Measurements from ENCODE around the gene STK25. TPM values are rescaled to one million over a fixed set of nuclear protein-coding genes. Genes with fewer than 3 reads are reported as not detected.

STK25 gene
- total and polyA plus RNA-seq, 2 of the 8 experiments (the other 6 are each of a cell fraction or from before 2014, with no cell fraction given): 159 to 546 TPM

GRCh38 chr2:241481687-241482086 lies 26.7 kb downstream of the STK25 start:
- Histone ChIP-seq H3K23ac (ENCODE audit: insufficient read length) (no peak overlapping the region), H2BK12ac (ENCODE audit: low read depth, low read length) (no peak overlapping the region), H2BK5ac (ENCODE audit: low read depth, low read length) (no peak overlapping the region), H3K9ac (replicated peaks in 1 of 4; ENCODE audit: extremely low read depth in 1 of 4, low read depth in 3 of 4, low read length in 3 of 4) (no peak overlapping the region), H4K5ac (ENCODE audit: insufficient read length, low read depth, low read length) (no peak overlapping the region), H2BK20ac (ENCODE audit: low read length) (no peak overlapping the region), H2BK15ac (ENCODE audit: low read length) (no peak overlapping the region), H3K27ac (ENCODE audit: low read depth, low read length) (no peak overlapping the region), H2AK5ac (ENCODE audit: low read depth, low read length) (no peak overlapping the region), H3K23me2 (ENCODE audit: low read depth, low read length) (no peaks in the 10 kb centered on the region), H3K79me1 (ENCODE audit: low read depth, low read length) (no peaks in the 10 kb centered on the region), H3K79me2 (ENCODE audit: control insufficient read depth in 1 of 2, insufficient read depth in 2 of 2, low read length in 2 of 2) (no peaks in the 10 kb centered on the region), H2AFZ (ENCODE audit: low read length) (no peak overlapping the region), H3K14ac (ENCODE audit: insufficient read length) (no peak overlapping the region), H3K56ac (replicated peaks; ENCODE audit: insufficient read length, low read depth, low read length) (no peak overlapping the region), H3K36me3 (ENCODE audit: control insufficient read depth in 2 of 4, insufficient read depth in 4 of 4, low read length in 3 of 4) (no peaks in the 10 kb centered on the region), H3K4me1 (replicated peaks in 1 of 4; ENCODE audit: control insufficient read depth in 3 of 4, insufficient read depth in 4 of 4, low read length in 3 of 4) (no peaks in the 10 kb centered on the region), H4K20me1 (replicated peaks in 1 of 2; ENCODE audit: control insufficient read depth in 1 of 2, insufficient read depth in 2 of 2, low read length in 2 of 2) (peaks cover 0 to 2% of the 10 kb centered on the region in 2 experiments), H3K4ac (replicated peaks; ENCODE audit: insufficient read length, low read depth, low read length) (no peak overlapping the region), H4K91ac (replicated peaks; ENCODE audit: insufficient read length, low read length) (no peak overlapping the region), H3K18ac (ENCODE audit: extremely low read depth, low read length) (no peak overlapping the region), H2BK120ac (replicated peaks; ENCODE audit: low read depth, low read length) (no peak overlapping the region), H3K9me3 (ENCODE audit: insufficient read depth in 2 of 2, low read depth in 1 of 2, low read length in 1 of 2) (no peaks in the 10 kb centered on the region), H3K4me3 (ENCODE audit: extremely low read depth in 1 of 4, insufficient read depth in 2 of 4, low read depth in 3 of 4, low read length in 4 of 4) (no peak overlapping the region), H4K8ac (ENCODE audit: extremely low read depth, insufficient read depth, low read length) (no peak overlapping the region), H3K27me3 (replicated peaks in 1 of 4; ENCODE audit: control insufficient read depth in 3 of 4, extremely low read depth in 1 of 4, insufficient read depth in 3 of 4, low read length in 3 of 4) (no peaks in the 10 kb centered on the region; a peak in 1 of 7 replicates), H3K4me2 (ENCODE audit: insufficient read depth in 1 of 2, low read depth in 2 of 2, low read length in 2 of 2) (no peak overlapping the region)
- ChIA-PET POLR2A (ENCODE audit: partially characterized antibody) (interaction anchor here (4.0 kb wide), 1 partner anchor 10 kb away, joined by 24 read pairs; no protein-coding TSS in a partner anchor), CTCF (ENCODE audit: partially characterized antibody) (interaction anchor here (0.6 to 2.6 kb wide), 7 partner anchors 8 to 89 kb away, joined by 3 to 9 read pairs (median 3); no protein-coding TSS in a partner anchor)
- DNase-seq (ENCODE audit: low read depth in 1 of 2, low spot score in 2 of 2) (no peak), FAIRE-seq (no peak)
- WGBS, 2 experiments (ENCODE audit: extremely low coverage in 1 of 2, insufficient coverage in 1 of 2, insufficient read length in 1 of 2, insufficient replicate concordance in 2 of 2, low coverage in 1 of 2, low lambda C conversion rate in 2 of 2, missing lambda C conversion rate in 1 of 2): 89% methylated on average over 1 of the region's 1 CpG; no CpG with 5 or more reads in 1 of the 2 experiments
- no peak for TF ChIP-seq CEBPB (IDR thresholded peaks at IDR 0.05; ENCODE audit: low read depth, low read length)
- TF ChIP-seq RAD21 (IDR thresholded peaks at IDR 0.05 in 1 of 2, conservative IDR thresholded peaks at IDR 0.05 in 1 of 2; ENCODE audit: low read depth in 2 of 2, low read length in 2 of 2): peak; percentile 37 to 42
- TF ChIP-seq RFX5 (IDR thresholded peaks at IDR 0.05; ENCODE audit: borderline replicate concordance, low read depth, low read length): no peak
- no peak for TF ChIP-seq POU5F1 (IDR thresholded peaks at IDR 0.05; ENCODE audit: low read depth, low read length)
- TF ChIP-seq NANOG (IDR thresholded peaks at IDR 0.05; ENCODE audit: insufficient read depth, low read depth, low read length, poor library complexity, severe bottlenecking): no peak
- no peak for TF ChIP-seq BRCA1 (IDR thresholded peaks at IDR 0.05; ENCODE audit: low read depth, low read length)
- TF ChIP-seq, protein P1, sequence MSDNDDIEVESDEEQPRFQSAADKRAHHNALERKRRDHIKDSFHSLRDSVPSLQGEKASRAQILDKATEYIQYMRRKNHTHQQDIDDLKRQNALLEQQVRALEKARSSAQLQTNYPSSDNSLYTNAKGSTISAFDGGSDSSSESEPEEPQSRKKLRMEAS (IDR thresholded peaks at IDR 0.05): 0 out of 2 replicates have a peak, but pooled peaks have one; percentile 28
- no peak for TF ChIP-seq SAP30 (IDR thresholded peaks at IDR 0.05; ENCODE audit: insufficient read depth, insufficient replicate concordance, low read length)
- TF ChIP-seq, protein P2, sequence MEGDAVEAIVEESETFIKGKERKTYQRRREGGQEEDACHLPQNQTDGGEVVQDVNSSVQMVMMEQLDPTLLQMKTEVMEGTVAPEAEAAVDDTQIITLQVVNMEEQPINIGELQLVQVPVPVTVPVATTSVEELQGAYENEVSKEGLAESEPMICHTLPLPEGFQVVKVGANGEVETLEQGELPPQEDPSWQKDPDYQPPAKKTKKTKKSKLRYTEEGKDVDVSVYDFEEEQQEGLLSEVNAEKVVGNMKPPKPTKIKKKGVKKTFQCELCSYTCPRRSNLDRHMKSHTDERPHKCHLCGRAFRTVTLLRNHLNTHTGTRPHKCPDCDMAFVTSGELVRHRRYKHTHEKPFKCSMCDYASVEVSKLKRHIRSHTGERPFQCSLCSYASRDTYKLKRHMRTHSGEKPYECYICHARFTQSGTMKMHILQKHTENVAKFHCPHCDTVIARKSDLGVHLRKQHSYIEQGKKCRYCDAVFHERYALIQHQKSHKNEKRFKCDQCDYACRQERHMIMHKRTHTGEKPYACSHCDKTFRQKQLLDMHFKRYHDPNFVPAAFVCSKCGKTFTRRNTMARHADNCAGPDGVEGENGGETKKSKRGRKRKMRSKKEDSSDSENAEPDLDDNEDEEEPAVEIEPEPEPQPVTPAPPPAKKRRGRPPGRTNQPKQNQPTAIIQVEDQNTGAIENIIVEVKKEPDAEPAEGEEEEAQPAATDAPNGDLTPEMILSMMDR (IDR thresholded peaks at IDR 0.05; ENCODE audit: control extremely low read depth in 1 of 3, insufficient read depth in 1 of 3, low read depth in 1 of 3, low read length in 3 of 3): peak in 2 of 3 experiments; percentile 31 to 38; a peak in 2 of 4 replicates
